Measurements from ENCODE around the gene ATAT1. TPM values are rescaled to one million over a fixed set of nuclear protein-coding genes. Genes with fewer than 3 reads are reported as not detected.

The ATAT1 gene
- total and polyA plus RNA-seq, 9 of the 15 experiments (the other 6 are each of a cell fraction or from before 2014, with no cell fraction given): 0.65 to 5.8 (median 1.6) TPM

GRCh38 chr6:30601436-30601814, 25.2 kb upstream of the ATAT1 start (continued):
- TF ChIP-seq BRCA1 (IDR thresholded peaks at IDR 0.05): no peak
- no peak for TF ChIP-seq BRCA1 (CRISPR knock-in tag; IDR thresholded peaks at IDR 0.05)
- no peak for TF ChIP-seq THAP7 (CRISPR knock-in tag; IDR thresholded peaks at IDR 0.05)
- TF ChIP-seq ZNF695 (CRISPR knock-in tag; IDR thresholded peaks at IDR 0.05): no peak
- no peak for TF ChIP-seq ARID2 (IDR thresholded peaks at IDR 0.05)
- no peak for TF ChIP-seq ZNF384 (IDR thresholded peaks at IDR 0.05; ENCODE audit: low read depth, low read length)
- TF ChIP-seq RFX1 (IDR thresholded peaks at IDR 0.05): no peak

GRCh38 chr6:30601815-30602641, 24.6 kb upstream of the ATAT1 start:
- Histone ChIP-seq H3K4me3 (no peak overlapping the region), H3K36me3 (ENCODE audit: control insufficient read depth, insufficient read depth, low read length) (peaks cover 80% of the 10 kb centered on the region), H3K9me1 (ENCODE audit: control insufficient read depth, insufficient read depth, low read length) (no peaks in the 10 kb centered on the region), H2AFZ (ENCODE audit: low read depth, low read length) (no peak overlapping the region), H3K27ac (ENCODE audit: extremely low read depth, low read depth, low read length) (no peak overlapping the region), H3K79me2 (ENCODE audit: control insufficient read depth, insufficient read depth, low read length) (peaks cover 3% of the 10 kb centered on the region; the same call in 1 of the 3 replicates), H3K9ac (ENCODE audit: insufficient read depth in 1 of 2, low read depth in 2 of 2, low read length in 2 of 2) (no peak overlapping the region), H4K20me1 (replicated peaks; ENCODE audit: control insufficient read depth, insufficient read depth, low read length) (peaks cover 7% of the 10 kb centered on the region; the same call in 1 of the 2 replicates), H3K9me3 (replicated peaks; ENCODE audit: control insufficient read depth, insufficient read depth, low read depth, low read length) (no peaks in the 10 kb centered on the region), H3K27me3 (ENCODE audit: control insufficient read depth in 2 of 2, insufficient read depth in 2 of 2, low read length in 2 of 2) (no peaks in the 10 kb centered on the region), H3K4me1 (replicated peaks in 1 of 2; ENCODE audit: control insufficient read depth in 2 of 2, insufficient read depth in 2 of 2, low read length in 2 of 2) (peaks cover 4 to 11% of the 10 kb centered on the region in 2 experiments; a peak in 4 of 5 replicates), H3K4me2 (ENCODE audit: insufficient read depth, low read length) (no peak overlapping the region)
- CTCF ChIA-PET (ENCODE audit: low intra/inter-chr PET ratio): no interaction called here
- no peak for DNase-seq (ENCODE audit: extremely low read depth in 1 of 4, low spot score in 3 of 4)
- intact Hi-C loops (cut with micrococcal nuclease) (no loop called here), in situ Hi-C loops (cut with MboI) (no loop called here)
- BruUV-seq (replicated peaks): no TSS peak
- POLR2A ChIA-PET: interaction anchor here (0.9 to 13.5 kb wide), 4 partner anchors 8 to 32 kb away, joined by 3 to 310 read pairs (median 32); no protein-coding TSS in a partner anchor
- no peak for ATAC-seq
- no peak for FAIRE-seq
- 96% methylated on average over 27 of the region's 39 CpGs for WGBS (ENCODE audit: insufficient coverage, low coverage, missing lambda C conversion rate)
- TF ChIP-seq TRIM25 (IDR thresholded peaks at IDR 0.05; ENCODE audit: borderline replicate concordance) (no peak), RBM22 (IDR thresholded peaks at IDR 0.05; ENCODE audit: low read depth, low read length, poor library complexity, severe bottlenecking) (peak; percentile 66), NCOA2 (IDR thresholded peaks at IDR 0.05; ENCODE audit: partially characterized antibody in 2 of 2) (no peak), ZNF766 (CRISPR knock-in tag; conservative IDR thresholded peaks at IDR 0.05) (no peak), ZNF140 (CRISPR knock-in tag; IDR thresholded peaks at IDR 0.05) (no peak), THAP7 (CRISPR knock-in tag; IDR thresholded peaks at IDR 0.05) (no peak), ZBTB9 (CRISPR knock-in tag; IDR thresholded peaks at IDR 0.05) (0 out of 2 replicates have a peak, but pooled peaks have one; percentile 55), SPI1 (IDR thresholded peaks at IDR 0.05; ENCODE audit: borderline replicate concordance, low read depth, low read length) (no peak), GABPB2 (CRISPR knock-in tag; conservative IDR thresholded peaks at IDR 0.05) (no peak), HNRNPLL (IDR thresholded peaks at IDR 0.05; ENCODE audit: low read depth, low read length, poor library complexity, severe bottlenecking) (no peak)

Measured in K562 (cell line).